Astrocyte (in vitro differentiated cells and primary cell): ENCODE results near the gene CAVIN2. TPM values are rescaled to one million over a fixed set of nuclear protein-coding genes. Genes with fewer than 3 reads are reported as not detected.

Experiments used
- DNase-seq: peaks from one replicate; pipeline ENCODE4 v3.0.0-alpha.2; 2010; ENCODE audit warnings: low read depth
- FAIRE-seq: peaks from 2 replicates; lab custom pipeline; 2011; peaks lifted over from hg19 to GRCh38; lab: Jason Lieb, UNC
- H2AFZ ChIP-seq: 2 replicates; pipeline ENCODE4 v1.6.0; 2012; ENCODE audit warnings: low read depth, low read length, inconsistent platforms
- H3K27ac ChIP-seq: 2 replicates; pipeline ENCODE4 v1.5.1; 2011; ENCODE audit warnings: low read depth, low read length, inconsistent platforms
- H3K27me3 ChIP-seq: 2 replicates; pipeline ENCODE4 v1.6.0; 2011; ENCODE audit warnings: low read length, inconsistent platforms; ENCODE audit not compliant: insufficient read depth
- H3K36me3 ChIP-seq: 2 replicates; pipeline ENCODE4 v1.5.1; 2011; ENCODE audit warnings: low read length, inconsistent platforms; ENCODE audit not compliant: insufficient read depth
- H3K4me1 ChIP-seq: 2 replicates; pipeline ENCODE4 v1.5.1; 2011; ENCODE audit warnings: low read length, inconsistent platforms; ENCODE audit not compliant: insufficient read depth
- H3K4me2 ChIP-seq: 2 replicates; pipeline ENCODE4 v1.6.0; 2012; ENCODE audit warnings: low read length, inconsistent platforms
- H3K4me3 ChIP-seq: 2 replicates; pipeline ENCODE4 v1.5.1; 2011; ENCODE audit warnings: low read depth, mild to moderate bottlenecking, low read length, inconsistent platforms; ENCODE audit not compliant: insufficient read depth
- H3K79me2 ChIP-seq: 2 replicates; pipeline ENCODE4 v1.6.0; 2012; ENCODE audit warnings: mild to moderate bottlenecking, low read length, inconsistent platforms; ENCODE audit not compliant: insufficient read depth
- H3K9ac ChIP-seq: 2 replicates; pipeline ENCODE4 v1.6.0; 2012; ENCODE audit warnings: mild to moderate bottlenecking, low read length, inconsistent platforms
- H3K9me3 ChIP-seq: 2 replicates; pipeline ENCODE4 v1.5.1; 2012; ENCODE audit warnings: low read depth, mild to moderate bottlenecking, low read length, inconsistent platforms; ENCODE audit not compliant: insufficient read depth
- H4K20me1 ChIP-seq: 2 replicates; pipeline ENCODE4 v1.6.0; 2012; ENCODE audit warnings: low read length, inconsistent platforms; ENCODE audit not compliant: insufficient read depth
- H3K27ac Mint-ChIP-seq: one replicate; pipeline ENCODE4 v1.8.0; 2021; ENCODE audit warnings: mild to moderate bottlenecking, mixed read lengths; ENCODE audit not compliant: unreplicated experiment
- H3K27me3 Mint-ChIP-seq: one replicate; pipeline ENCODE4 v1.8.0; 2021; ENCODE audit warnings: low read depth, mixed read lengths; ENCODE audit not compliant: unreplicated experiment
- H3K36me3 Mint-ChIP-seq: one replicate; pipeline ENCODE4 v1.8.0; 2021; ENCODE audit warnings: low read depth, mixed read lengths; ENCODE audit not compliant: unreplicated experiment
- H3K4me1 Mint-ChIP-seq: one replicate; pipeline ENCODE4 v1.8.0; 2021; ENCODE audit warnings: low read depth, mixed read lengths; ENCODE audit not compliant: unreplicated experiment
- H3K4me3 Mint-ChIP-seq: one replicate; pipeline ENCODE4 v1.8.0; 2021; ENCODE audit warnings: mild to moderate bottlenecking, moderate library complexity, mixed read lengths; ENCODE audit not compliant: unreplicated experiment
- H3K9me3 Mint-ChIP-seq: one replicate; pipeline ENCODE4 v1.8.0; 2021; ENCODE audit warnings: mild to moderate bottlenecking, mixed read lengths; ENCODE audit not compliant: unreplicated experiment
- CTCF ChIP-seq: IDR thresholded peaks from 2 replicates; pipeline ENCODE4 v1.5.1; 2011; ENCODE audit warnings: low read depth, mild to moderate bottlenecking, inconsistent platforms, low read length, moderate library complexity; ENCODE audit not compliant: insufficient read depth
- EZH2 ChIP-seq: IDR thresholded peaks from 2 replicates; pipeline ENCODE4 v1.6.1; 2012; ENCODE audit warnings: mild to moderate bottlenecking, low read length, inconsistent platforms; ENCODE audit not compliant: insufficient read depth
- total RNA-seq: library from RNA; stranded (reverse); gene quantifications from 2 replicates; pipeline ENCODE4 v1.2.1, GENCODE V29; 2021

CAVIN2 gene
- total RNA-seq, 1 donor from 2014 or later = 2.8 TPM

GRCh38 chr2:191821078-191821477, 25.8 kb downstream of the CAVIN2 start:
- Histone ChIP-seq H3K4me3 (no peak overlapping the region), H3K36me3 (no peaks in the 10 kb centered on the region), H3K27me3 (no peaks in the 10 kb centered on the region), H3K27ac (no peak overlapping the region), H4K20me1 (no peaks in the 10 kb centered on the region), H3K9ac (no peak overlapping the region), H3K4me1 (no peaks in the 10 kb centered on the region), H3K79me2 (no peaks in the 10 kb centered on the region), H3K4me2 (no peak overlapping the region), H3K9me3 (no peaks in the 10 kb centered on the region), H2AFZ (no peak overlapping the region)
- Mint-ChIP-seq H3K4me3 (no peak overlapping the region), H3K36me3 (no peaks in the 10 kb centered on the region), H3K27ac (no peak overlapping the region), H3K27me3 (no peaks in the 10 kb centered on the region), H3K9me3 (peaks cover 3% of the 10 kb centered on the region), H3K4me1 (no peaks in the 10 kb centered on the region)
- FAIRE-seq (no peak), DNase-seq (no peak)
- TF ChIP-seq CTCF (no peak), EZH2 (no peak)

- no peak overlapping the region for H3K9ac ChIP-seq
- Mint-ChIP-seq H3K4me1 (no peaks in the 10 kb centered on the region), H3K36me3 (no peaks in the 10 kb centered on the region), H3K27me3 (no peaks in the 10 kb centered on the region), H3K9me3 (no peaks in the 10 kb centered on the region), H3K27ac (no peak overlapping the region), H3K4me3 (no peak overlapping the region)
- no peak overlapping the region for H3K27ac ChIP-seq
- no peaks in the 10 kb centered on the region for H3K79me2 ChIP-seq
- peak overlapping the region; percentile 9 for H3K4me2 ChIP-seq
- H3K4me3 ChIP-seq = no peak overlapping the region
- no peaks in the 10 kb centered on the region for H4K20me1 ChIP-seq
- no peak for TF ChIP-seq EZH2
- TF ChIP-seq CTCF = no peak
- DNase-seq (peak; percentile 23), FAIRE-seq (peak; percentile 47)
- H3K4me1 ChIP-seq = no peaks in the 10 kb centered on the region
- peak overlapping the region; percentile 48 for H2AFZ ChIP-seq
- no peaks in the 10 kb centered on the region for H3K9me3 ChIP-seq
- H3K36me3 ChIP-seq = no peaks in the 10 kb centered on the region
- no peaks in the 10 kb centered on the region for H3K27me3 ChIP-seq
Observed at GRCh38 chr2:191818725-191819350, 28.1 kb downstream of the CAVIN2 start.

DNA sequence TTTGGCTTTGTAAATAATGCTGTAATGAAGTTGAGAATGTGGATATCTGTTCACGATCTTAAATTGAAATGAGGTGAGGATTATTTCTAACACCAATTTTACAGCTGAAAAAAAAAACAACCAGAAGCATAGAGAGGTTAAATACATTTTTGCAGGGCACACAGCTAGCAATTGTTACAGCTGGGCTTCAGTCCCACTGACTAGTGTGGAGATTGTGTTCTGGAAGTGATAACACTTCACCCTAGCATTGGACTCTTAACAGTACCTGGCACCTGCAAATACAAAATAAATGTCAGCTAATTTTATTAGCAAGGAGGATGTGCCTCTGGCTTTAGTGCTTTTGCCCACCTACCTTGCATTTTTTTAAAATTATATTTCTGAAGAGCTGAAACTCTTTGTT, 28.8 kb downstream of the CAVIN2 start:
- no peak overlapping the region for H3K27ac Mint-ChIP-seq
- FAIRE-seq = no peak
- Histone ChIP-seq H3K79me2 (no peaks in the 10 kb centered on the region), H3K27ac (no peak overlapping the region), H2AFZ (no peak overlapping the region), H3K4me1 (no peaks in the 10 kb centered on the region), H3K9me3 (no peaks in the 10 kb centered on the region), H3K4me2 (no peak overlapping the region), H3K4me3 (no peak overlapping the region), H3K9ac (no peak overlapping the region), H4K20me1 (no peaks in the 10 kb centered on the region), H3K36me3 (no peaks in the 10 kb centered on the region), H3K27me3 (no peaks in the 10 kb centered on the region)
- no peak for DNase-seq
- H3K4me3 Mint-ChIP-seq = no peak overlapping the region
- no peaks in the 10 kb centered on the region for H3K27me3 Mint-ChIP-seq
- no peaks in the 10 kb centered on the region for H3K9me3 Mint-ChIP-seq
- TF ChIP-seq CTCF = no peak
- TF ChIP-seq EZH2 = no peak
- no peaks in the 10 kb centered on the region for H3K36me3 Mint-ChIP-seq
- no peaks in the 10 kb centered on the region for H3K4me1 Mint-ChIP-seq
